Heart left ventricle (tissue), 16 donors: ENCODE measurements around the gene MAN1B1. TPM values are rescaled to one million over a fixed set of nuclear protein-coding genes. Genes with fewer than 3 reads are reported as not detected.
A peak's percentile ranks its signal among the peaks of the same experiment; 100 is the strongest.

Source experiments
- ATAC-seq, 4 donors: fragments of 200-7000 bp; cut with Tn5 transposase; one replicate each; pipeline ENCODE4 v1.9.1; 2020 to 2022; ENCODE audit warnings: moderate library complexity in 4 of 4, mild to moderate bottlenecking in 3 of 4, moderate number of reproducible peaks in 1 of 4
- DNase-seq, 5 donors: peaks; one replicate each; pipeline ENCODE4 v3.0.0-alpha.2; 2020
- H3K27ac ChIP-seq, 12 donors: fragments of 200-600 bp; sonication (generic) in 4 of 12; one replicate each; pipeline versions ENCODE4 v1.5.0 to v1.8.0; 2016 to 2022; ENCODE audit warnings: mild to moderate bottlenecking in 2 of 12
- H3K27me3 ChIP-seq, 9 donors: fragments of 200-600 bp; sonication (generic) in 2 of 9; one replicate each; pipeline versions ENCODE4 v1.5.1 to v1.8.0; 2016 to 2022; ENCODE audit warnings: mild to moderate bottlenecking in 3 of 9
- H3K36me3 ChIP-seq, 9 donors: fragments of 200-600 bp; sonication (generic) in 2 of 9; one replicate each; pipeline versions ENCODE4 v1.5.0 to v1.8.0; 2018 to 2022; ENCODE audit warnings: mild to moderate bottlenecking in 2 of 9
- H3K4me1 ChIP-seq, 12 donors: fragments of 200-600 bp; sonication (generic) in 4 of 12; one replicate each; pipeline versions ENCODE4 v1.5.0 to v1.8.0; 2016 to 2022; ENCODE audit warnings: mild to moderate bottlenecking in 3 of 12
- H3K4me3 ChIP-seq, 12 donors: fragments of 200-600 bp; sonication (generic) in 4 of 12; one replicate each; pipeline versions ENCODE4 v1.5.0 to v1.8.0; 2017 to 2022; ENCODE audit warnings: mild to moderate bottlenecking in 9 of 12, moderate library complexity in 4 of 12
- H3K9me3 ChIP-seq, 12 donors: fragments of 200-600 bp; sonication (generic) in 4 of 12; one replicate each; pipeline versions ENCODE4 v1.5.0 to v1.8.0; 2016 to 2022; ENCODE audit warnings: mild to moderate bottlenecking in 1 of 12
- CTCF ChIP-seq, 12 donors: fragments of 200-600 bp; sonication (generic) in 4 of 12; IDR thresholded peaks; one replicate each; pipeline versions ENCODE4 v1.5.0 to v1.8.0; 2018 to 2022; ENCODE audit warnings: antibody characterized with exemption in 12 of 12, mild to moderate bottlenecking in 5 of 12
- POLR2A ChIP-seq, 2 donors: fragments of 450-650 bp; IDR thresholded peaks; one replicate each; pipeline ENCODE4 v1.6.1; 2017; ENCODE audit warnings: antibody characterized with exemption in 2 of 2, mild to moderate bottlenecking in 2 of 2, moderate library complexity in 2 of 2
- WGBS, 4 donors: extraction: QIAGEN DNeasy Blood & Tissue Kit in 2 of 4; methylation state at CpG; one replicate each; pipeline versions ENCODE4 v1.1.5 to v1.1.7; 2013 to 2018; 5-methylcytosine and 5-hydroxymethylcytosine counted together
- intact Hi-C, 10 donors: fragments of 100-400 bp; cut with DNase I; formaldehyde crosslinking; loops; one replicate each; pipeline versions ENCODE4 v1.11.1 to v1.14.2; 2022
- polyA plus RNA-seq, 2 donors: library from polyadenylated mRNA; stranded (reverse); fragments of 200-250 nt; gene quantifications; one replicate each; pipeline ENCODE4 v1.2.3, GENCODE V29; 2013
- total RNA-seq, 9 donors: library from RNA; depleted of rRNA in 2 of 9; stranded (reverse); fragments of >200 nt in 2 of 9; fragmentation: NEBNext Ultra II Directional in 3 of 9; extraction: Animal tissue kit (Norgen Biotek cat#: 25700) in 3 of 9; gene quantifications; one replicate each; pipeline versions ENCODE4 v1.1.0 to v1.2.4, GENCODE V29; 2016 to 2023
- donor health status: ischemic (EF 13 %, LVEDD 7.1; RV severe dilation, severe dysfunction).
- donor health status: healthy with polysubstance abuse.
- donor health status: DM: no; HTN: yes; CAD: no.
- donor health status: DM: no; HTN: no; CAD: no.
- donor health status: ischemic (EF 25% LVEDD 6.9; RV normal size, moderate dysfunction).
- donor health status: ischemic (EF 25% LVEDD 5.7; RV mildly dilated, moderate dysfunction).
- donor health status: healthy.
- donor health status: DM: yes; HTN: yes; CAD: no.
- donor health status: ischemic (EF 35%, LVEDD 5.7; RV mildly dilated, moderate dysfunction).
- donor health status: nonischemic (EF 11% LVEDD 7.7; RV severe dilation, severe dysfunction).
- donor health status: DM: yes; HTN: yes; CAD: no.
- donor health status: PGD.
- donor health status: ischemic (EF 29% LVEDD 5.4; RV normal size, mild dysfunction).
- donor health status: nonischemic (EF 23%, LVEDD 6.1; RV moderate dilation, normal function).

The MAN1B1 gene
- total and polyA plus RNA-seq, 11 donors = 17.6 to 40.6 (median 24.6) TPM

- no peaks in the 10 kb centered on the region for H3K9me3 ChIP-seq
- peak in 1 of 5 donors; percentile 70 for DNase-seq
- H3K4me3 ChIP-seq = peak overlapping the region; percentile 62 to 92 (median 72)
- intact Hi-C loops = loop anchor here in 6 of 10 donors (1.0 to 2.0 kb wide), 4 partner anchors 19 to 22 kb away; no protein-coding TSS in a partner anchor
- H3K36me3 ChIP-seq = peaks cover 0 to 17% (median 7%) of the 10 kb centered on the region in 9 donors
- TF ChIP-seq POLR2A (IDR thresholded peaks at IDR 0.05) (no peak), CTCF (IDR thresholded peaks at IDR 0.05) (no peak)
- peak in 2 of 4 donors; percentile 8 to 11 for ATAC-seq
- H3K27me3 ChIP-seq = peaks cover 0 to 49% (median 26%) of the 10 kb centered on the region in 9 donors
- 0 to 9% (median 3%) methylated on average over 3 to 96 of the region's 96 CpGs for whole genome bisulfite sequencing, 4 donors
- peaks cover 0 to 58% (median 37%) of the 10 kb centered on the region in 12 donors for H3K4me1 ChIP-seq
- peak overlapping the region; percentile 80 to 96 (median 88) for H3K27ac ChIP-seq
Observed at GRCh38 chr9:137045294-137046087, 41.3 kb upstream of the MAN1B1 start.

GRCh38 chr9:137046088-137046787 lies 40.5 kb upstream of the MAN1B1 start, which contains the start of gene NPDC1:
Gene NPDC1 (minus strand): TSS chr9:137046177. CDS start chr9:137045989, 188 bp downstream.
- Histone ChIP-seq H3K27ac (peak within 1 kb of the TSS; percentile 80 to 96 (median 88)), H3K4me1 (peaks cover 0 to 53% (median 35%) of the 10 kb centered on the region in 12 donors), H3K9me3 (no peaks in the 10 kb centered on the region), H3K36me3 (peaks cover 0 to 10% (median 3%) of the 10 kb centered on the region in 9 donors), H3K4me3 (peak within 1 kb of the TSS; percentile 62 to 92 (median 72)), H3K27me3 (peaks cover 0 to 56% (median 26%) of the 10 kb centered on the region in 9 donors)
- TF ChIP-seq CTCF (IDR thresholded peaks at IDR 0.05) (peak; percentile 83 to 95 (median 88)), POLR2A (IDR thresholded peaks at IDR 0.05) (peak in 1 of 2 donors; percentile 36)
- peak; percentile 82 to 90 (median 83) for DNase-seq
- intact Hi-C loops = loop anchor here in 6 of 10 donors (1.0 to 2.0 kb wide), 4 partner anchors 18 to 21 kb away; no protein-coding TSS in a partner anchor
- WGBS, 4 donors = 0 to 1% (median 0%) methylated on average over 32 to 57 of the region's 57 CpGs
- ATAC-seq = peak; percentile 45 to 71 (median 62)

- no peaks in the 10 kb centered on the region for H3K9me3 ChIP-seq
- intact Hi-C loops = loop anchor here in 3 of 10 donors (2.0 kb wide), 2 partner anchors 16 to 18 kb away; no protein-coding TSS in a partner anchor
- peaks cover 5 to 78% (median 47%) of the 10 kb centered on the region in 9 donors for H3K27me3 ChIP-seq
- H3K4me3 ChIP-seq = no peak overlapping the region
- no peak overlapping the region for H3K27ac ChIP-seq
- DNase-seq (no peak), ATAC-seq (no peak)
- no peak for TF ChIP-seq POLR2A (IDR thresholded peaks at IDR 0.05)
- TF ChIP-seq CTCF (IDR thresholded peaks at IDR 0.05) = no peak
- WGBS, 4 donors = 39 to 54% (median 42%) methylated on average over 21 to 72 of the region's 72 CpGs
- peaks cover 5 to 50% (median 32%) of the 10 kb centered on the region in 12 donors for H3K4me1 ChIP-seq
- H3K36me3 ChIP-seq = no peaks in the 10 kb centered on the region
Observed at GRCh38 chr9:137048655-137049543, 37.9 kb upstream of the MAN1B1 start.
